Activated naive CD8-positive, alpha-beta T cell (primary cell): ENCODE measurements around the gene ARID3B.
A peak's percentile ranks its signal among the peaks of the same experiment; 100 is the strongest.
"Not testable (repeated sequence)": the region's sequence is repeated elsewhere in the genome, so short reads cannot be mapped to it uniquely, and the experiment has no call there.

Experiments
- H3K27ac Mint-ChIP-seq: one replicate; pipeline ENCODE4 v1.8.0; 2021; ENCODE audit warnings: mixed read lengths
- H3K27me3 Mint-ChIP-seq: one replicate; pipeline ENCODE4 v1.8.0; 2021; ENCODE audit warnings: mixed read lengths
- H3K36me3 Mint-ChIP-seq: one replicate; pipeline ENCODE4 v1.8.0; 2021; ENCODE audit warnings: mixed read lengths
- H3K4me1 Mint-ChIP-seq: one replicate; pipeline ENCODE4 v1.8.0; 2021; ENCODE audit warnings: low read depth, mixed read lengths
- H3K4me3 Mint-ChIP-seq: one replicate; pipeline ENCODE4 v1.8.0; 2021; ENCODE audit warnings: mild to moderate bottlenecking, mixed read lengths
- H3K9me3 Mint-ChIP-seq: one replicate; pipeline ENCODE4 v1.8.0; 2021; ENCODE audit warnings: low read depth, mixed read lengths

ARID3B gene, protein sequence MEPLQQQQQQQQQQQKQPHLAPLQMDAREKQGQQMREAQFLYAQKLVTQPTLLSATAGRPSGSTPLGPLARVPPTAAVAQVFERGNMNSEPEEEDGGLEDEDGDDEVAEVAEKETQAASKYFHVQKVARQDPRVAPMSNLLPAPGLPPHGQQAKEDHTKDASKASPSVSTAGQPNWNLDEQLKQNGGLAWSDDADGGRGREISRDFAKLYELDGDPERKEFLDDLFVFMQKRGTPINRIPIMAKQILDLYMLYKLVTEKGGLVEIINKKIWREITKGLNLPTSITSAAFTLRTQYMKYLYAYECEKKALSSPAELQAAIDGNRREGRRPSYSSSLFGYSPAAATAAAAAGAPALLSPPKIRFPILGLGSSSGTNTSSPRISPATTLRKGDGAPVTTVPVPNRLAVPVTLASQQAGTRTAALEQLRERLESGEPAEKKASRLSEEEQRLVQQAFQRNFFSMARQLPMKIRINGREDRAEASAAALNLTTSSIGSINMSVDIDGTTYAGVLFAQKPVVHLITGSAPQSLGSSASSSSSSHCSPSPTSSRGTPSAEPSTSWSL

DNA sequence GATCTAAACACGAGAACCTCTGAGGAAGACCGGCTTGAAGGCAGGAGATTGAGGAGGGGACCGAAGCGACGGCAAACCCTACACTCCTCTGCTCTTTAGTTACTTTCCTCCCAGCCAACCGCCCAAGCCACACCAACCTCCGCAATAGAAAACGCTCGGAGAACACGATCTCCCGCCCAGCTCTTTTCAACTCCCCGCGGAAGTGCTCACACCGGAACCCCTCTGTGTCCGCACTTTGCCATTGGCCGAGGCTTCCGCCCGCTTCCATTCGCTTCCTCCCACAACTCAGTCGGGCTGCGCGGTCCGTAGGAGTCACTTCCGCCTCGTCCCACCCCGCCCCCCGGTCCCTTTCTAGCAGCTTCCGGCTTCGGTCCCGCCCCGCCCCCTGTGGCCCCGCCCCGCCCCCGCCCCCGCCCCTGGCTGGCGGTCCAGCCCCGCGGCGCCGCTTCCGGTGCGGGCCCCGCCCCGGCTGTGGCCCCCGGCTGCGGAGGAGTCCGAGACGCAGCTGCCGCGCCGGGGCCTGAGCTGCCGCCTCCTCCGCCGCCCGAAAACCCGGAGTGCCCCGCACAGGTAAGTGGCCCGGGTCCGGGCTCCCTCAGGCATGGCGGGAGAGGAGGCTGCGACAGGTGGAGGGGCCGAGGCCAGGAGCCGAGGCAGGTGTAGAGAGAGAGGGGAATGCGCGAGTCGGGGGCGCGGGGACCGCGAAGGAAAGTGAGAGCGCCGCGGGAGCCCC is at the start of gene ARID3B:
Gene ARID3B, plus strand, starts transcription at position 460 of the 733 bp plus-strand sequence. CDS start 2,717 bp downstream, outside the sequence.
- Mint-ChIP-seq H3K4me3 (peak within 1 kb of the TSS; percentile 99), H3K27ac (peak within 1 kb of the TSS; percentile 93), H3K9me3 (no peaks in the 10 kb centered on the region), H3K27me3 (no peaks in the 10 kb centered on the region), H3K36me3 (peaks cover 6% of the 10 kb centered on the region), H3K4me1 (peaks cover 52% of the 10 kb centered on the region)

DNA sequence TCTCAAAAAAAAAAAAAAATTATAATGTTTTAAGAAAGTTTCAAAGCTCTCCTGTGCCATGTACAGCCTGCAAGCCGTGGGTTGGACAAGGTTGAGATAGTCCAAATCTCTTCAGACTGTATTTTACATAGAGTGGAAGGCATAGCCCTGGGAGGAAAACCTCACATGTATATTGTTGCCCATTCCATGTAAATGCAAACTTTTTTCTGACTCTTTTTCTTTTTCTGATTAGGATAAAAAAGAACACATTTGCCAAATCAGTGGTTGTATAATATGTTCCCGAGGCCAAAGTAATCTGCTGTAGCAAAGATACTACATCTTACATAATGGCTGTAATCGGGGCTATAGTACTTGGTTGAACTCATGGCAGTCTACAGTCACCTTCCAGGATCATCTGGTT is 44.4 kb upstream of the ARID3B start:
- no peak overlapping the region for H3K4me3 Mint-ChIP-seq
- H3K27me3 Mint-ChIP-seq: no peaks in the 10 kb centered on the region

DNA sequence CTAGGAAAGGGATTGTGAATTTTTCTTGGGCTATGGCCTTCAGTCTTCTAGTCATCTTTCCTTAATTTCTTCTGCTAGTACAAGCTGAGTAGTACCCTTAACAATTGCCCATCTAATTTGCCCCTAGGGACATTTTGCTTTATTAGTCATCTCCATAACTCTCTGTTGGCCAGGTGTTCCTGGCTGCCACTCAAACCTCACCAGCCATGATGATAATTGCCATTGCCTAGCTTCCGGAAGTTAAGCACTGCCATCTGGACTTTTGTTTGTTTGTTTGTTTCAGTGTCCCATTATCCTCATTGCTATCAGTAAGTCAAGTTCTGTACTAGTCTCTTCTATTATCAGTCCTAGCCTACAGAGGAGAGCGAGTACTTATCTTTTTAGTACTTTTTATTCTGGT is 43.4 kb upstream of the ARID3B start:
- Mint-ChIP-seq H3K27me3 (no peaks in the 10 kb centered on the region), H3K36me3 (peaks cover 5% of the 10 kb centered on the region), H3K27ac (no peak overlapping the region), H3K4me1 (no peaks in the 10 kb centered on the region), H3K9me3 (no peaks in the 10 kb centered on the region), H3K4me3 (no peak overlapping the region)

More for the DNA sequence above, 44.4 kb upstream of the ARID3B start:
- Mint-ChIP-seq H3K9me3 (no peaks in the 10 kb centered on the region), H3K36me3 (peaks cover 3% of the 10 kb centered on the region), H3K27ac (no peak overlapping the region), H3K4me1 (no peaks in the 10 kb centered on the region)

DNA sequence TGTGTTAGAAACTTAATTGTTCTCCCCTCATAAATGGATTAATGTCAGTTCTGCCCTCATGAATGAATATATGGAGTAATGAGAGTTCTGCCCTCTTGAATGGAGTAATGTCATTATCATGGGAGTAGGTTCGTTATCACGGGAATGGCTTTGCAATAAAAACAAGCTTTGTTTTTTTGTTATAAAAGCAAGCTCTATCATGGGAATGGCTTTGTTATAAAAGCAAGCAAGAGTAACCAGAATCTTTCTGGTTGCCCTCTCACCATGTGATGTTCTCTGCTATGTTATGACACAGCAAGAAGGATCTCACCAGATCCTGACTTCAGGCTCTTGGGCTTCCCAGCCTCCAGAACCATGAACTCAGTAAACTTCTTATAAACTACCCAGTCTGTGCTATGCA is 41.7 kb upstream of the ARID3B start:
- H3K27ac Mint-ChIP-seq: no peak overlapping the region
- H3K4me1 Mint-ChIP-seq: no peaks in the 10 kb centered on the region
- H3K9me3 Mint-ChIP-seq: no peaks in the 10 kb centered on the region
- H3K27me3 Mint-ChIP-seq: no peaks in the 10 kb centered on the region
- H3K4me3 Mint-ChIP-seq: no peak overlapping the region
- peaks cover 10% of the 10 kb centered on the region for H3K36me3 Mint-ChIP-seq

DNA sequence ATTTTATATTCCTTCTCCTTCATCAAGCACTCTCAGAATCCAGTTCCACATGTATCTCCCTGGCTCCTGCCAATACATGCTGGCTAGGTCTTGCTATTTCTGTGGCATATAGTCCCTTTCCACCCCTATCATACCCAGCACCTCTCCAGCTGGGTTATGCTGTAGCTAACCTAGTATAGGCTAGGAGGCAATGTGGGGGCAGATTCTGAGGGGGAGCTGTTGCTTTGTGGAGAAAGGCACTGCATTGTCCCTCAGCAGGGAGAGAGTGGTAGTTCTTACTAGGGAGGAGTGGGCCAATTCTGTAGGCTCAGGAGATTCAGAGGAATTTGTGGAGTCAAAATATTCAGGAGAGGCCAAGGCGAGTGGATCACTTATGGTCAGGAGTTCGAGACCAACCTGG is 40.6 kb upstream of the ARID3B start:
- H3K36me3 Mint-ChIP-seq: peaks cover 10% of the 10 kb centered on the region
- H3K27me3 Mint-ChIP-seq: no peaks in the 10 kb centered on the region
- no peak overlapping the region for H3K27ac Mint-ChIP-seq
- H3K4me3 Mint-ChIP-seq: no peak overlapping the region
- H3K4me1 Mint-ChIP-seq: no peaks in the 10 kb centered on the region
- no peaks in the 10 kb centered on the region for H3K9me3 Mint-ChIP-seq

DNA sequence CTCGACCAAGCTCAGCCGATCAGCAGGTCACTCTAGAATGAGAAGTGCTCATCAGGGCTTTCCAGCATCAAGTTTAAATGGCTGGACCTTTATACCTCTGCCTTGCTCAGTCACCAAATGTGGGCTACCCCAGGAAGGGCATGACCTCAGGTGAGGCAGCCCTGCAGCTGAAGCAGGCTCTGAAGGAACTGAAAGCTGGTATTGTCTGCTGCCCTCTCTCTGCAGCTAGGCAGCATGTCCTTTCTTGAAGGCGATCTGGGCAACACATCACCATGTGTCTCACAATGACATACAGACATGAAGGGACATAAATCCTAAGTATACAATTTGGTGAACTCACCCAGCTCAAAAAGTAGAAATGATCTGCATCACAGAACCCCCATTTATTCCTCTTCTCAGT is 38.7 kb upstream of the ARID3B start:
- no peak overlapping the region for H3K27ac Mint-ChIP-seq
- no peaks in the 10 kb centered on the region for H3K27me3 Mint-ChIP-seq
- H3K36me3 Mint-ChIP-seq: peaks cover 10% of the 10 kb centered on the region
- H3K4me1 Mint-ChIP-seq: no peaks in the 10 kb centered on the region
- H3K9me3 Mint-ChIP-seq: no peaks in the 10 kb centered on the region
- no peak overlapping the region for H3K4me3 Mint-ChIP-seq

DNA sequence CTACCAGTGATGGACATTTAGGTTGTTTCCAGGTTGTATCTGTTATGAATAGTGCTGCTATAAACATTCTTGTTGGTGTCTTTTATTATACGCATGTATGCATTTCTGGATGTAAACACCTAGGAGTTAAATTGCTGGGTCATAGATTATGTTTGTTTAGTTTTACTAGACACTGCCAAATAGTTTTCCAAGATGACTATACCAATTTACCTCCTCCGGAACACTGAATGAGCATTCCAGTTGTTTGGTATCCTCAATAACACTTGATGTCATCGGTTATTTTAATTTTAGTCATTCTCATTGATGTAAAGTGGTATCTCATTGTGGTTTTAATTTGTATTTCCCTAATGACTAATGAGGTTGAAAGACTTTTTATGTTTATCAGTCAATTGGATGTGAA is 36.6 kb upstream of the ARID3B start:
- Mint-ChIP-seq H3K4me3 (no peak overlapping the region), H3K9me3 (no peaks in the 10 kb centered on the region), H3K36me3 (peaks cover 10% of the 10 kb centered on the region), H3K27ac (no peak overlapping the region), H3K4me1 (no peaks in the 10 kb centered on the region), H3K27me3 (no peaks in the 10 kb centered on the region)

DNA sequence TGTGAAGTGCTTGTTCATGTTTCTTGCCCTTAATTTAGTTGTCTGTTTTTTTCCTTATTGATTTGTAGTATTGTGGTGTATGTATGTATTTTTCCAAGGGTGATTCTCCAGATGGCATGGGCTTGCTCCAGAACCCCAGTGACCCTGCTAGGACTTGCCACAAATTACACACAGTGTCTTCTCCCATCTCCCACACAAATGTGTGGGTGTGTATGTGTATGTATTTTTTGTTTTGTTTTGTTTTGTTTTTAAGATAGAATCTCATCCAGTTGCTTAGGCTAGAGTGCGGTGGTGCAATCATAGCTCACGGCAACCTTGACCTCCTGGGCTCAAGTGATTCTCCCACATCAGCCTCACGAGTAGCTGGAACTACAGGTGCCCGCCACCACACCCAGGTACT is 36.2 kb upstream of the ARID3B start:
- no peak overlapping the region for H3K27ac Mint-ChIP-seq
- H3K36me3 Mint-ChIP-seq: peaks cover 10% of the 10 kb centered on the region
- H3K4me1 Mint-ChIP-seq: no peaks in the 10 kb centered on the region
- no peak overlapping the region for H3K4me3 Mint-ChIP-seq
- no peaks in the 10 kb centered on the region for H3K9me3 Mint-ChIP-seq
- no peaks in the 10 kb centered on the region for H3K27me3 Mint-ChIP-seq

DNA sequence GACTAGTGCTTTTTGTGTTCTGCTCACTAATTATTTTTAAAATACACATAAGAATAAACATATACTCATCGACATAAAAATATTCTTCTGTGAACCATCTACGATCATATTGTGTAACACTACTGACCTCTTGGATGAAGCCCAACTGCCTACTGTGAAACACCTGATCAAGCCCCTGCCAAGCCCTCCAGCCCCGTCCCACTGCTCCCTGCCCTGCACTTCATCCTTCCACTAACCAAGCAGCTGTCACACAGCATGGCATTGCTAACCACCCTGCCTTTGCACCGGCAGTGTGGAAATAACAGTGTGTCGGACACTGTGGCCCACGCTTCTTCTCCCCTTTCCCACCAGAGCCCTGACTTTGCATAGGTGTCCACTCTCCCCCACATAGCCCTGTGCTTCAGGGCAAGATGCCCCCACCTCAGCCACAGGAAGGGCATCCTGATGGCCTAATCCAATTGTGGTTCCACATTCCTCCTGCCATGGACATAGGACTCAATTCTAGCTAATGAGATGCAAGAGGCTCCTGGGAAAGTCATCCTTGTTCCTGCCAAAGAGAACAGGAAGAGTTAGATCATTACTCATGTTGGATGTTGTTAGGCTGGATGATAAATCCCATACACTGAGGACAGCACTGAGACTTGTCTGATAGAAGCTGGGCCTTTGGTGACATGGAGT is 35.0 kb upstream of the ARID3B start:
- Mint-ChIP-seq H3K9me3 (no peaks in the 10 kb centered on the region), H3K36me3 (peaks cover 10% of the 10 kb centered on the region), H3K4me3 (no peak overlapping the region), H3K4me1 (no peaks in the 10 kb centered on the region), H3K27ac (no peak overlapping the region), H3K27me3 (no peaks in the 10 kb centered on the region)

DNA sequence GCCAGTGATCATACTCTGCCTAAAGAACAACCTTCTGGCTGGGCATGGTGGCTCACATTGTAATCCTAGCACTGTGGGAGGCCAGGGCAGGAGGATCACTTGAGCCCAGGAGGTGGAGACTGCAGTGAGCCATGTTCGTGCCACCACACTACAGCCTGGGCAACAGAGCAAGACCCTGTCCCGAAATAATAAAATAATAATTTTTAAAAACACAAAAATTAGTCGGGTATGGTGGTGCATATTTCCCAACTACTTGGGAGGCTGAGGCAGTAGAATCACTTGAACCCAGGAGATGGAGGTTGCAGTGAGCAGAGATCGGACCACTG is 34.5 kb upstream of the ARID3B start:
- Mint-ChIP-seq H3K4me3 (no peak overlapping the region), H3K9me3 (no peaks in the 10 kb centered on the region), H3K36me3 (peaks cover 10% of the 10 kb centered on the region), H3K27me3 (no peaks in the 10 kb centered on the region), H3K4me1 (no peaks in the 10 kb centered on the region), H3K27ac (no peak overlapping the region)

DNA sequence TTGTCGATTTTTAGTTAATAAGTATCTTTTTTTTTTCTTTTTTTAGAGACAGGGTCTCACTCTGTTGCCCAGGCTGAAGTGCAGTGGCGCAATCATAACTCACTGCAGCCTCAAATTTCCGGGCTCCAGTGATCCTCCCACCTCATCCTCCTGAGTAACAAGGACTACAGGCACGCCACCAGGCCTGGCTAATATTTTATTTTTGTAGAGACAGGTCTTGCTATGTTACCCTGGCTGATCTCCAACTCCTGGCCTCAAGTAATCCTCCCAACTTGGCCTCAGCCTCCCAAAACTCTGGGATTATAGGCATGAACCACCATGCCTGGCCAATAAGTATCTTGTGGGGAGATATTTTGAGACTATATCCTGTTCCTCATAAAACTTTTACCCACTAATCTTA is 29.4 kb upstream of the ARID3B start:
- H3K27ac Mint-ChIP-seq: no peak overlapping the region

DNA sequence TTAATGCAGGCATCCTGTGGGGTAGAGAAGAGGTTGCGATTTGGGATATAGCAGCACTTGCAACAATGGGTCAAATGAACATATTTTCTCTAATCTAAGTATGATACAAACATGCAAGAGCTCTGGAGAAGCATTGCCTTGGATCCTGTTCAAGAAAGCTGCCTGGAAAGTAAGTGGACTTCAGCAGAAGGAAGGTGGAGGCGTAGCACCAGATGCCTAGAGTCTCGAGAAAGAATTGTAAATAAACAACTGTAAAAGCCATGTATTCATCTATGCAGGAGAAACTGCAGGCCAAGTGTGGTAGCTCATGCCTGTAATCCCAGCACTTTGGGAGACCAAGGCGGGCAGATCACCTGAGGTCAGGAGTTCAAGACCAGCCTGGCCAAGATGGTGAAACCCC is 27.0 kb upstream of the ARID3B start:
- not testable (repeated sequence) for H3K4me1 Mint-ChIP-seq, H3K27ac Mint-ChIP-seq, H3K36me3 Mint-ChIP-seq, H3K9me3 Mint-ChIP-seq, H3K4me3 Mint-ChIP-seq, H3K27me3 Mint-ChIP-seq

More for the DNA sequence above, 29.4 kb upstream of the ARID3B start:
- Mint-ChIP-seq H3K9me3 (no peaks in the 10 kb centered on the region), H3K4me1 (peaks cover 6% of the 10 kb centered on the region), H3K36me3 (no peaks in the 10 kb centered on the region), H3K4me3 (no peak overlapping the region), H3K27me3 (no peaks in the 10 kb centered on the region)

DNA sequence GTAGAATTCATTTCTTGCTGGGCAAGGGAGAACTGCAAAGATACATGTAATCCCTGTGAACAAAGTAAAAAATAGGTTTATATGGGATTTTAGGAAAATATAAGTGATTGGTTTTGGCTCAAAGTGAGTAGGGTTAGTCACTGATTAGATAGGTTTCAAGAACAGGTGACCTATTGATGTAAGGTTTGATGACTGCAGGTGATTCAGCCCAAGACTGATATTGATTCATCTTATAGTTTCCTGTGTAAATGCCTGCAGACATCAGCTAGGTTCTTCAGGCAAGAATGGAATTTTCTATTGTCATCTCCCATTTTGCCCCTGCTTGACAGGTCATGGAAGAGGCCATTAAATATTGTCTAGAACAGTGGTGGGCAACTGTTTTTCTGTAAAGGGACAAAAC is 23.9 kb upstream of the ARID3B start:
- H3K27ac Mint-ChIP-seq: no peak overlapping the region
- H3K4me1 Mint-ChIP-seq: peaks cover 2% of the 10 kb centered on the region
- no peaks in the 10 kb centered on the region for H3K36me3 Mint-ChIP-seq
- H3K4me3 Mint-ChIP-seq: no peak overlapping the region
- H3K27me3 Mint-ChIP-seq: no peaks in the 10 kb centered on the region
- no peaks in the 10 kb centered on the region for H3K9me3 Mint-ChIP-seq

DNA sequence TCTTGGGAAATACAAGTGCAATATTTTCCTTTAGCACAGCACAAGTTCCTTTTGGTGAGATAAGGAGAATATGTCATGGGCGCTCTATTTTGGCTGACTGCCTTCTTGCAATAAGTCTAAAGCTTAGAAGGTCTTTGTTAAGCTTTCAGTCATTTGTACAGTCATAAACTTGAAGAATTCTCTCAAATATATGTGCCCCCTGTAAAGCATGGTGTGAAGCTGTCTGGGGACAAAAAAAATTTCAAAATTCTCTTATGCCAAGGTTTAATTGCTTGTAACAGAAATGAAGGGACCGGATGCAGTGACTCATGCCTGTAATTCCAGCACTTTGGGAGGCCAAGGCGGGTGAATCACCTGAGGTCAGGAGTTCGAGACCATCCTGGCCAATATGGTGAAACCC is 21.7 kb upstream of the ARID3B start:
- Mint-ChIP-seq H3K9me3 (no peaks in the 10 kb centered on the region), H3K36me3 (no peaks in the 10 kb centered on the region), H3K27me3 (no peaks in the 10 kb centered on the region), H3K4me1 (no peaks in the 10 kb centered on the region), H3K4me3 (no peak overlapping the region), H3K27ac (no peak overlapping the region)

DNA sequence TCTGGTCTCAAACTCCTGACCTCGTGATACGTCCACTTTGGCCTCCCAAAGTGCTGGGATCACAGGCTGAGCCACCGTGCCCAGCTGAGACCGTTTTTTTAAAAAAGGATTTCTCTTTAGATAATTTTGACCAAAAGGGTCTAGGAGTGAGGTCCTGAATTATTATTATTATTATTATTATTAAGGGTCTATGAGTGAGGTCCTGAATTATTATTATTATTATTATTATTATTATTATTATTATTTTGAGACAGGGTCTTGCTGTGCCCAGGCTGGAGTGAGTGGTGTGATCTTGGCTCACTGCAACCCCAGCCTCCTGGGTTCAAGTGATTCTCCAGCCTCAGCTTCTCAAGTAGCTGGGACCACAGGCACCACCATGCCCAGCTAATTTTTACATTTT is 20.6 kb upstream of the ARID3B start:
- Mint-ChIP-seq H3K36me3 (no peaks in the 10 kb centered on the region), H3K27me3 (no peaks in the 10 kb centered on the region), H3K9me3 (no peaks in the 10 kb centered on the region), H3K4me3 (no peak overlapping the region), H3K27ac (no peak overlapping the region), H3K4me1 (no peaks in the 10 kb centered on the region)
